NCI-H774 (cell line): Measurements from ENCODE around the gene CCSER2.
"Not testable (repeated sequence)": the region's sequence is repeated elsewhere in the genome, so short reads cannot be mapped to it uniquely, and the experiment has no call there.

Experiments used
- DNase-seq: peaks from one replicate; lab custom pipeline; 2025; lab: John Stamatoyannopoulos, UW

CCSER2 gene

GRCh38 chr10:84328418-84329195, at the start of gene CCSER2:
TSS of gene CCSER2 (plus strand) at chr10:84328589. CDS start at chr10:84371053, 42,464 bp downstream.
- DNase-seq = peak; percentile 68

GRCh38 chr10:84279876-84280475, 48.4 kb upstream of the CCSER2 start:
- DNase-seq = not testable (repeated sequence)

GRCh38 chr10:84286695-84287094, 41.7 kb upstream of the CCSER2 start:
- no peak for DNase-seq

GRCh38 chr10:84288151-84288550, 40.2 kb upstream of the CCSER2 start:
- no peak for DNase-seq

GRCh38 chr10:84289521-84290200, 38.7 kb upstream of the CCSER2 start:
- DNase-seq = no peak

- DNase-seq = no peak
Observed at GRCh38 chr10:84290235-84290634, 38.2 kb upstream of the CCSER2 start.

- no peak for DNase-seq
Observed at GRCh38 chr10:84291384-84291783, 37.0 kb upstream of the CCSER2 start.

- no peak for DNase-seq
Observed at GRCh38 chr10:84292502-84292901, 35.9 kb upstream of the CCSER2 start.

- DNase-seq = no peak
Observed at GRCh38 chr10:84293171-84293570, 35.2 kb upstream of the CCSER2 start.

GRCh38 chr10:84293574-84294016, 34.8 kb upstream of the CCSER2 start:
- DNase-seq = no peak

- no peak for DNase-seq
Observed at GRCh38 chr10:84294766-84295447, 33.5 kb upstream of the CCSER2 start.

GRCh38 chr10:84296091-84296981, 32.1 kb upstream of the CCSER2 start:
- DNase-seq = no peak

- DNase-seq = no peak
Observed at GRCh38 chr10:84298057-84298456, 30.3 kb upstream of the CCSER2 start.

- no peak for DNase-seq
Observed at GRCh38 chr10:84302223-84302622, 26.2 kb upstream of the CCSER2 start.

GRCh38 chr10:84306751-84307384, 21.5 kb upstream of the CCSER2 start:
- DNase-seq = no peak

GRCh38 chr10:84308021-84308420, 20.4 kb upstream of the CCSER2 start:
- DNase-seq = no peak

GRCh38 chr10:84308481-84309304, 19.7 kb upstream of the CCSER2 start:
- DNase-seq = no peak

- no peak for DNase-seq
Observed at GRCh38 chr10:84310470-84310869, 17.9 kb upstream of the CCSER2 start.

- no peak for DNase-seq
Observed at GRCh38 chr10:84311576-84311975, 16.8 kb upstream of the CCSER2 start.

GRCh38 chr10:84312816-84313215, 15.6 kb upstream of the CCSER2 start:
- no peak for DNase-seq
